ENCODE data around the gene MCU. TPM values are rescaled to one million over a fixed set of nuclear protein-coding genes. Genes with fewer than 3 reads are reported as not detected.

Gene MCU
- total RNA-seq, 1 donor from 2014 or later = 66.3 TPM

- Mint-ChIP-seq H3K4me1 (no peaks in the 10 kb centered on the region), H3K9me3 (no peaks in the 10 kb centered on the region), H3K4me3 (no peak overlapping the region), H3K36me3 (peaks cover 4% of the 10 kb centered on the region), H3K27ac (no peak overlapping the region), H3K27me3 (ENCODE audit: insufficient read depth, low read depth) (no peaks in the 10 kb centered on the region)
- Histone ChIP-seq H3K4me1 (no peaks in the 10 kb centered on the region), H3K4me2 (no peak overlapping the region), H3K36me3 (no peaks in the 10 kb centered on the region), H3K9ac (no peak overlapping the region), H3K27me3 (no peaks in the 10 kb centered on the region), H3K9me3 (ENCODE audit: low read depth) (no peaks in the 10 kb centered on the region), H4K20me1 (ENCODE audit: low read depth) (no peaks in the 10 kb centered on the region), H2AFZ (replicated peaks) (no peak overlapping the region), H3K27ac (no peak overlapping the region), H3K4me3 (no peak overlapping the region), H3F3A (ENCODE audit: low read depth) (no peaks in the 10 kb centered on the region), H3K79me2 (ENCODE audit: low read depth) (no peaks in the 10 kb centered on the region)
- no peak for TF ChIP-seq EZH2 (IDR thresholded peaks at IDR 0.05)
- TF ChIP-seq CTCF (IDR thresholded peaks at IDR 0.05) = no peak
- no peak for TF ChIP-seq EZH2phosphoT487 (IDR thresholded peaks at IDR 0.05)
- no peak for DNase-seq (ENCODE audit: low spot score)
Measured at GRCh38 chr10:72858067-72858466, 166.1 kb downstream of the MCU start.

- no peak overlapping the region for H3K27ac Mint-ChIP-seq
- no peaks in the 10 kb centered on the region for H3K4me1 Mint-ChIP-seq
- no peaks in the 10 kb centered on the region for H3K79me2 ChIP-seq (ENCODE audit: low read depth)
- no peak overlapping the region for H3K27ac ChIP-seq
- no peak for DNase-seq (ENCODE audit: low spot score)
- H3K9me3 ChIP-seq (ENCODE audit: low read depth) = no peaks in the 10 kb centered on the region
- H3K9me3 Mint-ChIP-seq = no peaks in the 10 kb centered on the region
- no peak overlapping the region for H3K9ac ChIP-seq
- H2AFZ ChIP-seq (replicated peaks) = no peak overlapping the region
- TF ChIP-seq CTCF (IDR thresholded peaks at IDR 0.05) (no peak), EZH2 (IDR thresholded peaks at IDR 0.05) (no peak)
- H3K4me1 ChIP-seq = no peaks in the 10 kb centered on the region
- H3F3A ChIP-seq (ENCODE audit: low read depth) = no peaks in the 10 kb centered on the region
- H3K36me3 Mint-ChIP-seq = peaks cover 8% of the 10 kb centered on the region
- no peak overlapping the region for H3K4me3 Mint-ChIP-seq
- no peaks in the 10 kb centered on the region for H4K20me1 ChIP-seq (ENCODE audit: low read depth)
- no peaks in the 10 kb centered on the region for H3K27me3 Mint-ChIP-seq (ENCODE audit: insufficient read depth, low read depth)
- no peaks in the 10 kb centered on the region for H3K27me3 ChIP-seq
- H3K4me2 ChIP-seq = no peak overlapping the region
- no peaks in the 10 kb centered on the region for H3K36me3 ChIP-seq
- H3K4me3 ChIP-seq = no peak overlapping the region
Measured at GRCh38 chr10:72862957-72863356, 171.0 kb downstream of the MCU start.

- Mint-ChIP-seq H3K4me3 (no peak overlapping the region), H3K27me3 (ENCODE audit: insufficient read depth, low read depth) (no peaks in the 10 kb centered on the region), H3K27ac (no peak overlapping the region), H3K4me1 (no peaks in the 10 kb centered on the region), H3K9me3 (peaks cover 5% of the 10 kb centered on the region), H3K36me3 (peaks cover 20% of the 10 kb centered on the region)
- peak; percentile 31 for DNase-seq (ENCODE audit: low spot score)
- Histone ChIP-seq H3K4me2 (no peak overlapping the region), H2AFZ (replicated peaks) (no peak overlapping the region), H3K27me3 (no peaks in the 10 kb centered on the region), H3K4me1 (no peaks in the 10 kb centered on the region), H3K9me3 (ENCODE audit: low read depth) (peaks cover 4% of the 10 kb centered on the region), H3F3A (ENCODE audit: low read depth) (no peaks in the 10 kb centered on the region), H3K4me3 (no peak overlapping the region), H3K27ac (no peak overlapping the region), H4K20me1 (ENCODE audit: low read depth) (peaks cover 4% of the 10 kb centered on the region), H3K9ac (no peak overlapping the region), H3K79me2 (ENCODE audit: low read depth) (no peaks in the 10 kb centered on the region), H3K36me3 (no peaks in the 10 kb centered on the region)
- no peak for TF ChIP-seq EZH2 (IDR thresholded peaks at IDR 0.05)
- TF ChIP-seq EZH2phosphoT487 (IDR thresholded peaks at IDR 0.05) = no peak
- peak; percentile 65 for TF ChIP-seq CTCF (IDR thresholded peaks at IDR 0.05)
Measured at GRCh38 chr10:72875250-72876055, 183.5 kb downstream of the MCU start.

Measured in neural progenitor cell (in vitro differentiated cells).